Stimulated activated CD4-positive, alpha-beta T cell treated with anti-CD3 and anti-CD28 coated beads, Interleukin-15, amount 100 ng/mL, for 24 hours (primary cell): Measurements from ENCODE around the gene MEIS1.

Experiments
- DNase-seq: peaks from one replicate; pipeline ENCODE4 v3.0.0-alpha.2; 2020

The MEIS1 gene

DNA sequence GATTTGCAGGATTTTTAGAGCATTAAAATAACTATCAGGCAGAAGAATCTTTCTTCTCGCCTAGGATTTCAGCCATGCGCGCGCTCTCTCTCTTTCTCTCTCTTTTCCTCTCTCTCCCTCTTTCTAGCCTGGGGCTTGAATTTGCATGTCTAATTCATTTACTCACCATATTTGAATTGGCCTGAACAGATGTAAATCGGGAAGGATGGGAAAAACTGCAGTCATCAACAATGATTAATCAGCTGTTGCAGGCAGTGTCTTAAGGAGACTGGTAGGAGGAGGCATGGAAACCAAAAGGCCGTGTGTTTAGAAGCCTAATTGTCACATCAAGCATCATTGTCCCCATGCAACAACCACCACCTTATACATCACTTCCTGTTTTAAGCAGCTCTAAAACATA lies 137.0 kb downstream of the MEIS1 start:
- DNase-seq, result no peak

DNA sequence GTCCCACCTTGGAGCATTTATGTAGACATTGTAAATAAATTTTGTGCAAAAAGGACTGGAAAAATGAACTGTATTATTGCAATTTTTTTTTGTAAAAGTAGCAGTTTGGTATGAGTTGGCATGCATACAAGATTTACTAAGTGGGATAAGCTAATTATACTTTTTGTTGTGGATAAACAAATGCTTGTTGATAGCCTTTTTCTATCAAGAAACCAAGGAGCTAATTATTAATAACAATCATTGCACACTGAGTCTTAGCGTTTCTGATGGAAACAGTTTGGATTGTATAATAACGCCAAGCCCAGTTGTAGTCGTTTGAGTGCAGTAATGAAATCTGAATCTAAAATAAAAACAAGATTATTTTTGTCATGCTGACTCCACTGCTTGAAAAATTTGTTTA lies 137.5 kb downstream of the MEIS1 start:
- DNase-seq, result no peak

DNA sequence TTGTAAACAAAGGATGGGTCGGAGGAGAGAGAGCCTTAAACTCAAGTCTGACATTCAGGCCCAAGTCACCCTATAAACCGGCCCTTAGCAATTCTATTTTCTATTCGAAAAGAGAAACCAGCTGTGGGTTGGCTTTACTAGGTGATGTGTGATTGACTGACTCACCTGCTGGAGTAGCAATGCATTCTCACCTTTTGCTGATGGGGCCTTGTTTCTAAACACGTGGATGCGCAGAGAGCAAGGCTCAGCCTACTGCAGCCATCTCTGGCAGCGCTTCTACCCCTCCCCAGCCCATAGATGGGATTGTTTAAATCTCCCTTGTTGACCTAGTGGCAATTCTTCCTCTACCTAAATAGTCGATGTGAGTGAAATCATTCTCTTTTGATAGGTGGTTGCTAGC lies 138.5 kb downstream of the MEIS1 start:
- DNase-seq, result no peak

DNA sequence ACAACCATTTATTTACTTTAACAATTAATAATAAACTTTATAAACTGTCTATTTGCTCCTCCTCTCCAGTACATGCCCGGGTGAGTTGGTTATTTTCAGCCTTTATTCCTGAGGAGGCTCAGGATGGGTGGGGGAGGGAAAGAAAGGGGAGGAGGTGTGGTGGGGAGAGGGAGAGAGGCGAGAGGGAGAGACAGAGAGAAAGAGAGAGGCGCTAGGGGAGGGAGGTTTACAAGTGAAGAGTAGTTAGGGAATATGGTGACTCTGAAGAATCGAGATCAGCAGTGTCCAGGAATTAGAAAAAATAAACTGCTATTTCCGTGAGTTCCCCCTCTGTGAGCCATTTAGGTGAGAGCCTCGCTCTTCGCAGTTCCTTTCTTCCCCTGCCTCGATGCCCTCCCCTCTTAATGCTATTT lies 138.9 kb downstream of the MEIS1 start:
- no peak for DNase-seq

DNA sequence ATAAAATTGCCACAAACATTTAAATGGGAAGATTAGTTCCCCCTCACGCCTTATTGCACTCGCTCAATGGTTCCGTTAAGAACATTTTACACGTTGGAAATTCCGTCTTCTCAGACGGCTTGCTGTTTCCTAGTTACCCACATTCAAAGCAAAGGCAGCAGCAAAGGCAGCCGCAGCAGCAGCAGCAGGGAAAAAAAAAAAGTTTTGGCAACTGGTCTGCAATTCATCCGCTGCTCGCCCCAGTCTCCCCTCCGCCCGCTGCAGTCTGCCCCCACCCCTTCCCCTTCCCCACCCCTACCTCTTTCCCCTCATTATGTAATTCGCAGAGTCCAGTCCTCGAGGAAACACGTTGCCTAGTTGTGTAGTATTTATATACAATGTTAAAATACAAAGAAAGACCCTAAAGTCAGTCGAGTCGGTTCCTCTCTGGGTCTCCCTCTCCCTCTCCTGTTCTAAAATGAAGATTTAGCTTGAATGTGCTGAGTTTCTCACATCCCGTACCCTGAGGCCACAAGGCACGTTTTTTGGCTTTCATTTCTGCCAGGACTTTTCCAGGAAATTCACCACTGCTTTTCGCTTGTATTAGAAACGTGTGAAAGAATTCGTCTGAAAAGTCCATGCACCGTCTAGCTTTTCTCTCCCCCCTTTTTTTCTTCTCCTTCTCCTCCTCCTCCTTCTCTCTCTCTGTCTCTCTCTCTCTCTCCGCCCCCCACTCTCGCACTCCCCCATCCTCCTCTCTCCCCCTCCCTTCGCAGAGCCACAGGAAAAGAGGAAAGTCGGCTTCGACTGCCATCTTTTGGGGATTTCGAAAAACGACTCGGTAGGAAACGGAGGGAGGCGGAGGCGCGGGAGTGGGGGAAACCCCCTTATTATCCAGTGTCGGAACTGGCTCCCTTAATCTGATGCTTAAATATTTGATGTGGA lies 140.0 kb downstream of the MEIS1 start:
- DNase-seq, result no peak

DNA sequence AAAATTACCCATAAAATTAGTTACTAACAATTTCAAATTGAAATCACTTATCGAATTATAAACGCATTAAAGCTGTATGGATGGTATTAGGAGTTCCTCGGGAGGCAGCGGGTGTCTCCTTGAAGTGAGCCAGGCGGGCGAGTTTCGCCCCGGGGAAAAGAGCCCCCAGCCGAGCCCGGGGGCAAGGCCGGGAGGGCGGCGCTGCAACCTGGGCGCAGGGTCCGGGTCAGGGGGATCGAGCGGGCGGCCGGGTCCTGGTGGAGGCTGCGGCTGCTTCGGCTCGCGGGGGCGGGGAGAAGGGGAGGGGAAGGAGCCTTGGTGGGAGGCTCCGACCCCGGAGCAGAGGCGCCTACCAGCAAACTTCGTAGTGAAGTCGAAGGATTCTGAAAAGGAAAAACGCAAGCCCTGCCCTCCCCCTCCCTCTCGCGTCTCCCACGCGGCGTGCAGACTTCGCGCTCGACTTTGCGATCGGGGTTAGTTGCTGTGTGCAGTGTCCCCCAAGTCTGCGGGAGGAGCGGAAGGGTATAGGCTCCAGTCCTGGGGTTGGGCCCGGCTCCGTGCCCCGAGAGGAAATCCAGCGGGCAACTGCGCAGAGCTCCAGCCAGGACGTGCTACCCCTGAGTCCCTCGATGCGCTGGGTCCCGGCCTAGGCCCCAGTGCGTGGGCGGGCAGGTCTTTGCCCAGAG lies 140.8 kb downstream of the MEIS1 start:
- DNase-seq, result peak; percentile 29

DNA sequence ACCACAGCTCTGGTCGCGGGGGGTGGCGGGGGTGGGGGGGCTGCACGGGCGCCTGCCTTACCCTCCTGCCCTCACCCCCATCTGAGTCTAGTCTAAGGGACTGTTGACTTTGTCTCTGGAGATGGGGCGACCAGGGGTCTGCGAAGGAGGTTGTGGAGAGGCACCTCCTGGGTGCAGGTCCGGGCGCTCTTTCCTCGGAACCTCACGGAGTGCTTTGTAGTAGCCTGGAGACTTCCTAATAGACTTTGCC lies 141.3 kb downstream of the MEIS1 start:
- DNase-seq, result no peak

DNA sequence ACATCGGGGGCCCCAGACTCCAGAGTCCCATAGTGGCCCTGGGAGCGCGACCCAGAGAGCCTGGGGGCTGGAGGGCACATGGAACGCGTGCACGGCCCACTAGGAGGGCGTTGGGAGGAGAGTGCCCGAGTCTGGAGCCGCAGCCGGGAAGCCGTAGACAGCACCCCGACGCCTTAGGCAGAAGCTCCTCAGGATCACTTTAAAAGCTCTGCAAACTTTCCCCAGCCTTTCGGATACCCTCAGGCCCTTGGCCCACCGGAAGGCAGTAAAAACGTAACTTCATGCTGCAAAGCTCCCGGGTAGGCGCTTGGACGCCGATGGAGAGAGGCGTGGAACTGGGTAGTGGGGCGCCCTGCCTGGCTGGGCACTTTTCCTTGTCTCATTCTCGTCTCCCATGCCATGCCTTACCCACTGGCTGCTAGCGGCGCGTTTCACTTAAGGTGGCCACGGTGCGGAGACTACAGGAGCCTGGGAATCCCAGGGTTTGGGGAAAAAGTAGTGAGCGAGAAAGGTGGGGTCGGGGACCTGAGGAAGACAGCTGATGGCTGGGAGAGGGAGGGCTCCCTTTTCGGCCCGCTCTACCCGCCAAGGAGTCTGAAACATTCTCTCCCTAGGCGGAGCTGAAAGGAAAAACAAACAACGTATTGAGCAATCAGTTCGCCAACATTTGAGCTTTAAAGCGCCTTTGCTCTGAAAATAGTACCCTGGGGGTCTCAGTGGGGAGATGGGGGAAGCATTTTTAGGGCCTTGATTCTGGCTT lies 141.8 kb downstream of the MEIS1 start:
- DNase-seq, result no peak

DNA sequence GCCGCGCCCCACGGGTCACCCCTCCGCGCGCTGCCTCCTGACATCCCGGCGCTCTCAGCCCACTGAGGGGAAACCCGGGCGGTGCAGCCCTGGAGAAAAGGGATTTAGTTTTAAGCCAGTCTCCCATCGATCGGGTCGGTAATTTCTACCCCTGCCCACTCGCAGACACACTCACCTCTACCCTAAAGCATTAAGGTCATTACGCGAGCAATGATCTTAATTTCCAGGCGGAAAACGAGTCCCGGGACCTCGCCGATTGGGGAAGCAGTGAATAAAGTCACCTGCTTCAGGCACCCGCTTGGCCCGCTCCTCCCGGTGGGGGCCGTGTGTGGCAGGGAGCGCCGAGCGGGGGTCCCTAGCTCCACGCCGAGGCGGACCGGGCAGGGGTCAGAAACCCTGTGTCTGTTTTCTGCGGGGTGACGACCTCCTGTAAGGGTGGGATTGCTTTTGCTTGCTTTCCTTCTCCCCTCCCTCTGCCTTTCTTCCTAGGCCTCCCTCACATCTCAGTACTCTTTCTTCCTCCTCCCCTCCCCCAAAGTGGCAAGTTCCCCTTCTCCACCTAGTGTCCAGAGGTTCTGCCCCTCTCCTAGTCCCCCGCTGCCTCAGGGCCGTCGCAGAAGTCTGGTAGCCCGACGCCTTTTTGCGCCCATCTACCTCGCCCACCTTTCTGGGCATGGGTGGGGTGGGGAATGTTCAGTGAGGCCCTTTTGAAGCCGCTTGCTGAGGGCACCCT lies 142.6 kb downstream of the MEIS1 start:
- DNase-seq, result no peak

DNA sequence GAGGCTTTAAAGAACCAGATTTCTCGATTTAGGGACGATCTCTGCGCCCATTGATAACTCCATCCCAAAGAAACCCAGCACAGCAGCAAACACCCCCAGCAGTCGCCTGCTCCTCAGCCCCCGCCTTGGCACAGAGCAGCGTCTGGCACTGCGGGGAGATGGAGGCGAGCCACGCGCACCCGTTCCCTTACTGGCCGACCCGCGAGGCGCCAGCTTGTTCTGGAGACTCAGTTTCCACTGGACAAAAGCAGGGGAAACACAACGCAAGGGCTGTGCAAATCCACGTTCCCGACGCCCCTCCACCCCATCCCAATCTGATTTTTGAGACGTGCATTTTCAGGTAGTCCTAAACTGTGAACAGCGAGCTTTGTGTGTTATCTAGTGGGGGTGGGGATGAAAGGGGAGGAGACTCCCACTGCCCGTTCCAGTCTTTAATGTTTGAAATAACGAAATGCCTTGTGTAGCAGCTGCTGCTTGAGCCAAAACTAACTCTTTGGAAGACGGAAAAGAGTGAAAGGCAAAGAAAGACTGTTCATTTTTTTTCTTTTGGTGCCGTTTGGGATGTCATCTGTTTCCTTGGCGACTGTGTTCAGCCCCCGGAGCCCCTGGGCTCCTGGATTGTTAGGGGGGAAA lies 143.2 kb downstream of the MEIS1 start:
- DNase-seq, result no peak

DNA sequence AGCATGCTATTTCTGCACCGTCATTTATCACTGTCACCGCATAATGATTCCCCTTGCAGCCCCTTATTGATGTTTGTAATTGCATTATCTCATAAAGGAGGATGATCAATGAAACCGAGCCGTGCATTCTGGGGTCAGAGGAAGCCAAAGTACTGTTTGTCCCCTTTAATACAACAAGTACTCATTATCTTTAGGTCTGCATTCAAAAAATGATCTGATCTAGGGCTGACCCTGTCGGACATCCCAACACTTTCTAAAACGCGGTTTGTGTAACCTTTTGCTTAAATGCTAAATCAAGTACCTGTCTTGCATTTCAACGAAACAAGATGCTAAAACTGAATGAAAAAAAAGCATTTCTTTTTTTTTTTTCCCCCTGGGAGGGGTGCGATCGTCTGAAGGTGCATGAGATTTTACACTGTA lies 143.8 kb downstream of the MEIS1 start:
- DNase-seq, result no peak

DNA sequence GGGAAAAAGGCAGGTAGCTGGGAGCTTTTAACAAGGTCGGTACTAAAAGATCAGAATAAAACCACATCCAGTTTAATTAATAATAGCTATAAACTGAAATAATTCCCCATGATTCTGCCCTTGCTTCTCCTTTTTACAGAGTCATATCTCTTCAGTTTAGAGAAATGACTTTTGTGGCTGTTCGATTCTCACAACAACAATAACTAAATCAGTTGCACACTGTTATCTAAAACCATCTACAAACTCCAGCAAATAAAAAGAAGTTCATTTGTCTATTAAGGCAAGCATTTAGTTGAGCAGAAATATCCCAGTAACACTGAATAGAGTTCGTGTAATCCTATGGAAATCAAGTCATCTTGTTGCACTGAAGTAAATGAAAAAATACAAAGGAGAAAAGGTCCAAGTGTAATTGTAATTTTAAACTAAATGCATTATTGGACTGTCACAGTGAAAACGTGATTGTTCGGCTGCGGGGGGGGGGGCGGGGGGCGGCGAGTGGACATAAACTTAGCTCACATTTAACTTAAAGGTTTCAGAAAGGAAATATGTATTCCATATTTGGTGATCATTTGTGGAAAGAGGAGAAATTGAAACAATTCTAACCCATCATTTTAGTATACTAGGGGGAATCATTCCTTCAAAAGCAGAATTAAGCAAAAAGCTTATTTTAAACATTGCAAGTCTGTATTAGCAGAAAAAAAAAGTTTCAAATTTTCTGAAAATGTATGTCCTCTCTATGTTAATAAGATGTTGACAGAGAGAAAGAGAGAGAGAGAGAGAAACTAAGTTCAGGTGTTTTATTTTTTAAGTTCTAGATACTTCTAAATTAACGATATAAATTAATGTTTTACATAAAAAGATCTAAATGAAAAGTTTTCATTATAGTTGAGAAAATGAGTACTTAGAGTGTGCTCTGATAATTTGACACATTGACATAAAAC lies 144.5 kb downstream of the MEIS1 start:
- no peak for DNase-seq

DNA sequence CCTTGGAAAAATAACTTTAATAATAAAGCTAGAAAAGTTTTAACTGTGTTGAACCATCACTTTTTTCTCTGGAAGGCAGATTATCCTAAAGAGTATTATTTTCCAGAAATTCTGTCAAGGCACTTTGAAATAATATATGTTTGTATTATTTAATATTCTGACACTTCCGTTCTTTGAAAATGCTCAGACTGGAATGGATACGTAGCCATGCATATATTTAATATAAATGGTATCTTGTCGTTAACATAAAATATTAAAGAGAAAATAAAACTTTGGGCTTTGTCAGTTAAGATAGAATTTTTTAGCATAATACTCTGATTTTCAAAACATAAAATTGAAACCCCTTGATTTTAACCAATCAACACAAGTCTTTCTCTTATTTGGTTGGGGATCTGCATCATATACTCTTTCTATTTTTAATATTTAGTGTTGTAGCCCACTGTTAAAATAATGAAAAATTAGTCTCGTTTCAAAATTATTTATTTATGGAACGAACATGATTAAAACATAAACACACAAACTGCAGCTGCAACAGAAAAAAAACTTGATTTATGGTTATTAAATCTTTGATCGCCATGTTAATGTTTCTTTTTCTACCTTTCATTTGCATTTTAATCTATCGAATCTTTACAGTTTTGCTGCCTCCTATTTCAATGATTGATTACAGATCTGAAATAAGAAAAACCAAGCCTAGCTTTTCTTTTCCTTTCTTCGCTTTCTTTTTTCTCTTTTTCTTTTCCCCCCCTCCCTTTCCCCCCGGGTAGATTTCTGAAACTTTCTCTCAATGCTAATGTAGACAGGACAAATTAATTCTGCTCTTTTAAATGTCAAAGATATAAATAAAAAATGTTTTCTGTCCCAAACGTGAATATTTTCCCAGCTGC lies 145.5 kb downstream of the MEIS1 start:
- DNase-seq, result no peak

DNA sequence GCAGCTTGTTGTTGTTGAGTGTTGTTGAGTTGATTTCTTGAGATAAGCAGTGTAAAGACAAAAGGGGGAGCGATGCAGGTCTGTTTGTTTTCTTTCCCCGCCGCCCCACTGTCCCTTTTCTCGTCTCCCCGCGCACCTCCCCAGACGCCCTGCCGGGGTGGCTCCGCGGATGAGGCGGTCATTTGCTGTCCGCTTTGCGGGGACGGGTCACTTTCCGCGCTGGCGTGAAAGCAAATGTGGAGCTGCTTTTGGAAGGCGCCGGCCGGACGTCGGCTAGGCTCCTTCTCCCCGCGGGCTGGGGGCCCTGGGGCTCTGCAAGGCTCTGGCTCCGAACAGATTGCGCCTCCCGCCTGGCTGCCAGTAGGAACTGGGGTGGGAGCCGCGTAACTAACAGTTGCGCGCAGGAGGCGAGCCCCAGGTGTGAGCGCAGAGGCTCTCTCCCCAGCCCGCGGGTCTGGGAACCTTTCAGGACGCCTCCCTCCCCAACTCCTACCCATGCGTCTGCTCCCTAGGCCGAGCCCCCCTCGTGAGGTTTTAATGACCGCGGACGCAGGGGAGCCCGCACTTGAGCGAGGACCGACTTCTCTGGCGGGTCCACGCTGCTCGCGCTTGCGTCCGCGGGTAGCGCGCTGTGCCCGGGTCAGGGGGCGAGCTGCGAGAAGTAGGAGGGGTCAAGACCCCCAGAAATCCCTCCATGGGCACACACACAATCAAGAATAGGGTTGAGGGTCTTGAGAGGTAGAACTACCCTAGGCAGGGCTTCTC lies 146.6 kb downstream of the MEIS1 start:
- no peak for DNase-seq

DNA sequence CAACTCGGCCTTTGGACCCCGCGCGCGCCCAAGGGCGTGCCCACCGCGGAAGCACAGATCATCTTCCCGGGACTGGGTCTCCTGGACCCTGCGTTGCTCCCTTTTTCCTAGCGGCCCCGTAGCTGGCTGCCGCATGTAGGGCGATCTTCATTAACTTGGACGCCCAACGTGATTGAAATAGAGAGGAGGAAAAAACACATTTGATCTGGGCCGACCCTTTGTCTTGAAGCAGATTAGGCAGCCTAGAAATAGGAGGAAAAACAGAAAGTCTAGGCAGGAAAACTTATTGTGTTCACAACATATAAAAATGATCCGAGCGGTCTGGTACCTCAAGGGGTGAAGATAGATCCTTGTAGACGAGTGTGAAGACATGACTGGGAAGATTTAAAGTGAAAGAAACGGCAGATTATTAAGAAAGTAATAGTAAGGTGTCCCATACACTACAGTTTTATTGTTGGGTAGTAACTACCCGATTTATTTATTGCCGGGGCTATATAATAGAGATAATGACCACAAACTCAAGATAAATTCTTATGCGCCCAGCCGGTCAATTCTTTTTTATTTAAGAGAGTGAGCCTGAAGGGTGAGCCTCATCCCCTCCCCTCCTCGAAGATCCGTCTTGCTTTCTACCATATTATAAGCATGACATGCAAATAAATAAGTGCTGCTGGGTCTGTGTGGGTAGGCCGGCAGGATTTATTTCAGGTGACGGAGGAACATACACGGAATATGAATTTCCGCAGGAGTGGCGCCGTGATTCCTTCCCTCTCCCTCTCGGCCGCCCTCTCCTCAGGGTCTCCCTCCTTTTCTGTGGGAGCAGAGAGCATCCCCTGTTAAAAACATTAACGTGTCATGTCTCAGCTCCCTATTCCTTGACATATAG lies 147.4 kb downstream of the MEIS1 start:
- no peak for DNase-seq

DNA sequence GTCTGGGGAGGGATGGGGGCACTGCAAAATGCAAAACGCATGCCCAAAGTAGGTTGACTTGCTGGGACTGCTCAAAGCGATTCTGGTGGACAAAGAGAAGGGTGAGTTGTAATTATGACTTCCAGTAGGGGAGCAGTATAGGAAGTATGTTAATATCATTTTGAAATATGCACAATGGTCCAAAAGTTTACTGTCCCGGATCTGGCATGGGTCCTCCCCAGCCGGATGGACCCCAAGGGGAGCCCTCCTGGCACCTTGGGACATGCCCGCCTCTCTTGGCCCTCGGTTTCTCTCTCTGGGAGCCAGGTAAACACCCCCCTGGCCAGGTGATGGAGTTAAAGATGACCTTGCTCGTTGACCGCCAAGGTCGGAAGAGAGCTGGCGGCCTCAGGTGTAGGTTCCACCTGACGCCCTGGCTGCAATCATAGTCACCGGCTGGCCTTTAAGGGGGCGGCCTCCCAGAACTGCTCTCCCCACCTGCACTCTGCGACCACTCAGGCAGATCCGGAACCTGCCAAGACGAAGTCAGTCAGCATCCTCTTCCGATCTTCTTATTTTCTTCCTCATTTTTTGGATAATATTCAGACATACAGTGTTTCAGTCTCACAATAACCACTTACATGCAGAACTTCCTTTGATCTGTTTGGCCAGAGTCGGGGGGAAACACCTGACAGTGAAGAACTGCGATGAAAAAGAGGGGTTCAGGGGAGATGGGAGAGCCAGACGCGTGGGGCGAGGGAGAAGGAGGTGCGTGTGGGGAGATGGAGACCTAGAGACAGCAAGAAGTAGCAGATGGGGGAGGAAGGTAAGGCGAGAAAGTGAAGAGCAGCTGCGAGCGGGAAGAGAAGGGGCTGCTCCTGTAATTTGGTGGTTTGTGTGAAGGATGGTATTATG lies 148.3 kb downstream of the MEIS1 start:
- DNase-seq, result no peak

DNA sequence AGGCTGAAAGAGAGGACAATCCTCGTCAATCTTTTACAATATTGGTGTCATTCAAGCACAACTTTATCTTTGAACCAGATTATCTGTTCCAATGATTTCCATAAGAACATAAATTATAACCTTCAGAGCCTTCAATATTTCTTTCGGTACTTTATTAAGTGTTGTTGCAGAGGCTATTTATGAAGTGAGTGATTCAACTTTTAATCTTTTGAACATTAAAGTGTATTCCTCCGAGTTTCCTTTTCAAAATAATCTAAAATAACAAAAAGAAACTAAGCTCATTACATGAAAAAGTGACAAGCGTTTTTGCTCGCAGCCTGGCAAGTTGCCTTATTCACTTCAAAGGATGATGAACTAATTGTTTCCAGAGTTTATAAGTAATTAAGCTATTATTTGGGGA lies 149.0 kb downstream of the MEIS1 start:
- DNase-seq, result no peak

DNA sequence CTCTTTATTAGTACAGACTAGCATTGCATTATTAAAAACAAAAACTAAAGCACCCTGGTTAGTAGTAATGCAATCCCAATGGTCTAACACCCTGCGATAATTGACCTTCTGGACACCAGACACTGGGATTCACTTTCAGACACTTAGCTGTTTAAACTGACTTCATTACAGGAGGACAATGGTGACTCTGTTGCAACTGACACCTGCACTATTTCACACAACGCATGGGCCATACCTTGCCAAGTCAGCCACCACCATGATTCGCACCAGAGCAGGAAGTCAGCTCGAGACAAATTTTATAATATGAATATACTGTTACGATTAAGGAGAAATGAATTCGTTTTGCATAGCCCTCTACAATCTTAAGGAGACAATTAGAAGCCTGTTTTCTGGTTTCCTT lies 150.7 kb downstream of the MEIS1 start:
- no peak for DNase-seq
